Sigmoid colon (tissue), 7 donors: ENCODE data around the gene PCDHB1. TPM values are rescaled to one million over a fixed set of nuclear protein-coding genes. Genes with fewer than 3 reads are reported as not detected.

Experiments
- DNase-seq: peaks from one replicate; pipeline ENCODE4 v3.0.0-alpha.2; 2019
- H3K27ac ChIP-seq, 4 donors: fragments of 200-600 bp; sonication (generic); one replicate each; pipeline ENCODE4 v1.5.1; 2016 to 2019; ENCODE audit warnings: mild to moderate bottlenecking in 1 of 4
- H3K27me3 ChIP-seq, 3 donors: fragments of 200-600 bp; sonication (generic); one replicate each; pipeline ENCODE4 v1.5.1; 2019; ENCODE audit warnings: mild to moderate bottlenecking in 1 of 3
- H3K36me3 ChIP-seq, 4 donors: fragments of 200-600 bp; sonication (generic); one replicate each; pipeline ENCODE4 v1.5.1; 2016 to 2019
- H3K4me1 ChIP-seq, 4 donors: fragments of 200-600 bp; sonication (generic); one replicate each; pipeline ENCODE4 v1.5.1; 2017 to 2019
- H3K4me3 ChIP-seq, 4 donors: fragments of 200-600 bp; sonication (generic); one replicate each; pipeline ENCODE4 v1.5.1; 2017 to 2019; ENCODE audit warnings: mild to moderate bottlenecking in 2 of 4, moderate library complexity in 1 of 4
- H3K9me3 ChIP-seq, 4 donors: fragments of 200-600 bp in 3 of 4; sonication (generic) in 3 of 4; one replicate each; pipeline versions ENCODE4 v1.5.1 to v1.6.1; 2013 to 2019
- EP300 ChIP-seq, 4 donors: sonication (generic); formaldehyde crosslinking; IDR thresholded peaks; one replicate each; pipeline ENCODE4 v1.6.1; 2017; ENCODE audit warnings: antibody characterized with exemption in 4 of 4
- POLR2A ChIP-seq, 2 donors: fragments of 450-650 bp; IDR thresholded peaks; one replicate each; pipeline ENCODE4 v1.6.1; 2016; ENCODE audit warnings: antibody characterized with exemption in 2 of 2, mild to moderate bottlenecking in 2 of 2, moderate library complexity in 2 of 2
- POLR2AphosphoS5 ChIP-seq, 4 donors: sonication (generic); formaldehyde crosslinking; IDR thresholded peaks; one replicate each; pipeline ENCODE4 v1.6.1; 2017; ENCODE audit warnings: antibody characterized with exemption in 4 of 4
- WGBS, 2 donors: extraction: QIAGEN DNeasy Blood & Tissue Kit; methylation state at CpG; one replicate each; pipeline ENCODE4 v1.1.7; 2013; 5-methylcytosine and 5-hydroxymethylcytosine counted together
- intact Hi-C: fragments of 100-400 bp; cut with DNase I; formaldehyde crosslinking; loops from one replicate; pipeline ENCODE4 v1.15.1; 2023
- polyA plus RNA-seq, 3 donors: library from polyadenylated mRNA; stranded (reverse); fragments of 200-250 nt; gene quantifications; one replicate each; pipeline ENCODE4 v1.2.3, GENCODE V29; 2013
- total RNA-seq, 4 donors: library from RNA; depleted of rRNA; stranded (reverse); fragments of >200 nt; gene quantifications; one replicate each; pipeline ENCODE4 v1.1.0, GENCODE V29; 2016
- TF ChIP-seq, protein P1 (sequence below), 4 experiments: fragments of 450-650 bp in 3 of 4; fragments of 200-600 bp in 1 of 4; IDR thresholded peaks; one replicate each; pipeline ENCODE4 v1.5.1; 2016 to 2019; ENCODE audit warnings: antibody characterized with exemption in 4 of 4, mild to moderate bottlenecking in 3 of 4, moderate library complexity in 2 of 4
- donor health status: healthy with polysubstance abuse.
- donor health status: Bipolar disorder and iron deficiency.
- donor health status: healthy.

The PCDHB1 gene, protein sequence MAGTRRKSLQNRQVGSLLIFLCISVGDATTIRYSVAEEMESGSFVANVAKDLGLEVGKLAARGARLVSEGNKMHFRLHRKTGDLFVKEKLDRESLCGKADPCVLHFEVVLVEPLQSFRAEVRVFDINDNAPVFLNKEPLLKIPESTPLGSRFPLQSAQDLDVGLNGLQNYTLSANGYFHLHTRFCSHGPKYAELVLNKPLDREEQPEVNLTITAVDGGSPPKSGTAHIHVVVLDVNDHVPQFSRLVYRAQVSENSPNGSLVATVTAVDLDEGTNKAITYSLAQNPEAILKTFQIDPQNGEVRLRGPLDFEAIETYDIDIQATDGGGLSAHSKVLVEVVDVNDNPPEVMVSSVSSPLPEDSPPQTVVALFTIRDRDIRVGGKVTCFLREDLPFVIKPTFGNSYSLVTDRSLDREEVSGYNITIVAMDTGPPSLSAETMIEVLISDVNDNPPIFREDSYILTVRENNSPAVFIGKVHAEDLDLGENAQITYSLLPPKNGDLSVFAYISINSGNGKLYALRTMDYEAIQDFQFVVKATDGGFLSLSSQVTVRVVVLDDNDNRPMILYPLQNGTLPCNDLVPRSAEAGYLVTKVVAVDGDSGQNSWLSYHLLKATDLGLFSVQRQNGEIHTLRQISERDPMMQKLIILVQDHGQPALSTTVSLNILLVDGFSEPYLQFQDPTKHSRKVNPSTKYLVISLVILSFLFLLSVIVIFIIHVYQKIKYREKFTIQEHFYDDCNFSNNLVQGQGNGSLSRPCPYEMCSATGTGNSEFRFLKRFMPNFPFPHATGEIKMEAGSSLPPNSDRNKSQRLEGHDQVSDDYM
- total RNA-seq (under 1 TPM; under 0.01 to 0.36 (median 0.27) TPM), polyA plus RNA-seq (under 1 TPM in 1 of 3 donors, not detected in 2; 0.04 TPM)

DNA sequence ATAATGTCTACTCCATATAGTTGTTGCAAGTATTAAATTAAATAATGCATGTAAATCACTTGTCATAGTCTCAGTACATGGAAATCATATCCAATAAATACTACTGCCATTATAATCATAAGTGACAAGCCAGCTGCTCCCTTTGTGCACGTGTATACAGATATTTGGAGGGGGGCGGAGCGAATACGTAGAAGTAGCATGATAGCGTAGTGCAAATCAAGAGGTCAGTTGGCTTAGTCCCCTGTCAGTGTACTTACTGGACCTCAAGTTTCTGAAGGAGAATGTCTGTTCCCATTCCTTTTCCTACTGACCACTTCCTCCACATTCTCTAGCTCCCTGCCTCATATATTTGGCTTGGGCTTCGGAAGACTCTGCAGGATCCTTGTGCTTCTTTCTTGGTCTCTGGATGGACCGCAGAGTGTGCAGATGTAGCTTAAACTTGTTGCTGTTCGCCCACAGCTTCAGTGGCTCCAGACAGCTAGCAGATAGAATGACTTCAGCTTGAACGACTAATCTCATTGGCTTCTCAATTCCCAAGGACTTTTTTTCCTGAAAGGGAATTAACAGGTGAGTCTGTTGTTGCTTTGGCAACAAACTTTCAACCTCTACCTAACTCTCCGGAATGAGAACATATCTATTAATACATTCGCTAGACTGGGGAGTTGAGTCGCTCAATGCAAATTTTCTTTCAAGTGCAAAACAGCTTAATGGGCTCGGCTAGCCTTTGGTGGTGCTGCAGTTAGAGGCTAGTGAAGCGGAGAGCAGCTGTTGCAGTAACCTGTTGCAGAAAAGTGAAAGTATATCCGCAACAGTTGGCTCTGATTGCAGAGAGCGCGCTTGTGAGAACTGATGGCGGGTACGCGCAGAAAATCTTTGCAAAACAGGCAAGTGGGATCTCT, at the start of gene PCDHB1:
Gene PCDHB1, plus strand, starts transcription at position 753 of the 899 bp plus-strand sequence. Its CDS starts 97 bp downstream, at position 850.
- intact Hi-C loops, result no loop called here
- no peak for DNase-seq
- Histone ChIP-seq H3K27ac (no peak within 1 kb of the TSS), H3K27me3 (peaks cover 0 to 38% (median 8%) of the 10 kb centered on the region in 3 donors), H3K9me3 (peaks cover 0 to 5% (median 0%) of the 10 kb centered on the region in 4 donors), H3K4me1 (peaks cover 0 to 5% (median 0%) of the 10 kb centered on the region in 4 donors), H3K4me3 (peak within 1 kb of the TSS; percentile 19 to 54 (median 51)), H3K36me3 (no peaks in the 10 kb centered on the region)
- TF ChIP-seq, protein P1, sequence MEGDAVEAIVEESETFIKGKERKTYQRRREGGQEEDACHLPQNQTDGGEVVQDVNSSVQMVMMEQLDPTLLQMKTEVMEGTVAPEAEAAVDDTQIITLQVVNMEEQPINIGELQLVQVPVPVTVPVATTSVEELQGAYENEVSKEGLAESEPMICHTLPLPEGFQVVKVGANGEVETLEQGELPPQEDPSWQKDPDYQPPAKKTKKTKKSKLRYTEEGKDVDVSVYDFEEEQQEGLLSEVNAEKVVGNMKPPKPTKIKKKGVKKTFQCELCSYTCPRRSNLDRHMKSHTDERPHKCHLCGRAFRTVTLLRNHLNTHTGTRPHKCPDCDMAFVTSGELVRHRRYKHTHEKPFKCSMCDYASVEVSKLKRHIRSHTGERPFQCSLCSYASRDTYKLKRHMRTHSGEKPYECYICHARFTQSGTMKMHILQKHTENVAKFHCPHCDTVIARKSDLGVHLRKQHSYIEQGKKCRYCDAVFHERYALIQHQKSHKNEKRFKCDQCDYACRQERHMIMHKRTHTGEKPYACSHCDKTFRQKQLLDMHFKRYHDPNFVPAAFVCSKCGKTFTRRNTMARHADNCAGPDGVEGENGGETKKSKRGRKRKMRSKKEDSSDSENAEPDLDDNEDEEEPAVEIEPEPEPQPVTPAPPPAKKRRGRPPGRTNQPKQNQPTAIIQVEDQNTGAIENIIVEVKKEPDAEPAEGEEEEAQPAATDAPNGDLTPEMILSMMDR (IDR thresholded peaks at IDR 0.05), result no peak
- TF ChIP-seq EP300 (IDR thresholded peaks at IDR 0.05) (no peak), POLR2A (IDR thresholded peaks at IDR 0.05) (no peak), POLR2AphosphoS5 (IDR thresholded peaks at IDR 0.05) (no peak)
- 27 to 47% methylated on average over 20 of the region's 20 CpGs for WGBS, 2 donors

GRCh38 chr5:141001446-141001843, 49.7 kb upstream of the PCDHB1 start:
- H3K27ac ChIP-seq, result no peak overlapping the region
- H3K4me3 ChIP-seq, result peak overlapping the region in 3 of 4 donors; percentile 10 to 28 (median 27)
- no peaks in the 10 kb centered on the region for H3K9me3 ChIP-seq
- intact Hi-C loops, result no loop called here
- no peaks in the 10 kb centered on the region for H3K36me3 ChIP-seq
- TF ChIP-seq, protein P1 (IDR thresholded peaks at IDR 0.05), result no peak
- TF ChIP-seq POLR2A (IDR thresholded peaks at IDR 0.05) (no peak), POLR2AphosphoS5 (IDR thresholded peaks at IDR 0.05) (no peak), EP300 (IDR thresholded peaks at IDR 0.05) (no peak)
- H3K4me1 ChIP-seq, result peaks cover 0 to 13% (median 7%) of the 10 kb centered on the region in 4 donors
- WGBS, 2 donors, result 6 to 13% methylated on average over 9 of the region's 9 CpGs
- peaks cover 0 to 29% (median 14%) of the 10 kb centered on the region in 3 donors for H3K27me3 ChIP-seq
- no peak for DNase-seq

DNA sequence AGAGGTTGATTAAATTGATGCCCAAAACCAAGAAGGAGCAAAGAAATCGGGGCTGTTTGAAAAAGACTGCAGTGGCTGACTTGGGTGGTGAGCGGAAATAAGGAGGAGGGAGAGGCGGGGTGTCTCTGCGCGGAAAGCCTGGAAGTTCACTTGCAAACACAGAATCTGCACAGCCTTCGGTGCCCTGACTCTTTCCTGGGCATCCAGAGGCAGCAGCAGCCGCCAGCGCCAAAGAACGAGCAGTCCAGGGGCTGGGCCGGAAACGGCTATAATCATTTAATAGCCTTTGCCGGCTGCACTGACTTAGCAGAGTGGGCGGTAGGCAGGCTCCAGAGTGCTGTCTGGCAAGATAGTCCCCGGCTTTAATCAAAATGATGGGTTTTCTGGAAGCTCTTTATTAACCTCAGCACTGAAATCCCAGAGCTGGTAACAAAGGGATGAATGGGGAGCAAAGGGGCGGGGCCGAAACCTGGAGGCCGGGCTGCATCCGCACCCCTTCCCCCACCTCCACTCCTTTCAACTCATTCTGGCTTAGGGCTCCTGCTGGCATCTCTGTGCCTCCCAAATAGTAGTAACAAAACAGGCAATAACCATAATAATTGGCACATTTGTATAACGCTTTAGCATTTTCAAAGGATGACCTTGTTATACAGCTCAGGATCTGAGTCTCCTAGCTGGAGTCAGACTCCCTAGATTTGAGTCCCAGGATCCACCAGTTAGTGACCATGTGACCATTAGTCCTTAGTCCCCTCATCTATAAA, 49.1 kb upstream of the PCDHB1 start:
- intact Hi-C loops, result no loop called here
- H3K4me1 ChIP-seq, result peaks cover 0 to 13% (median 7%) of the 10 kb centered on the region in 4 donors
- no peaks in the 10 kb centered on the region for H3K9me3 ChIP-seq
- peaks cover 0 to 29% (median 14%) of the 10 kb centered on the region in 3 donors for H3K27me3 ChIP-seq
- no peak overlapping the region for H3K27ac ChIP-seq
- H3K4me3 ChIP-seq, result peak overlapping the region in 3 of 4 donors; percentile 10 to 28 (median 27)
- TF ChIP-seq POLR2AphosphoS5 (IDR thresholded peaks at IDR 0.05), result no peak
- TF ChIP-seq, protein P1 (IDR thresholded peaks at IDR 0.05), result no peak
- no peak for TF ChIP-seq EP300 (IDR thresholded peaks at IDR 0.05)
- TF ChIP-seq POLR2A (IDR thresholded peaks at IDR 0.05), result no peak
- WGBS, 2 donors, result 5 to 13% methylated on average over 19 of the region's 19 CpGs
- no peaks in the 10 kb centered on the region for H3K36me3 ChIP-seq
- DNase-seq, result no peak
